Skin epidermis (tissue), 12 donors: ENCODE data around the gene HBZ.
A peak's percentile ranks its signal among the peaks of the same experiment; 100 is the strongest.
"Not testable (repeated sequence)": the region's sequence is repeated elsewhere in the genome, so short reads cannot be mapped to it uniquely, and the experiment has no call there.

Experiments
- H3K27ac ChIP-seq, 21 experiments: fragments of 200-600 bp; sonication (generic) in 11 of 21; one replicate each; pipeline ENCODE4 v1.5.0; 2020; ENCODE audit warnings: mild to moderate bottlenecking in 3 of 21, inconsistent platforms in 2 of 21, moderate library complexity in 2 of 21
- H3K4me3 ChIP-seq, 7 experiments: fragments of 200-600 bp; sonication (generic) in 2 of 7; one replicate each; pipeline ENCODE4 v1.5.0; 2020; ENCODE audit warnings: inconsistent platforms in 2 of 7, mild to moderate bottlenecking in 2 of 7, moderate library complexity in 1 of 7

Gene HBZ

GRCh38 chr16:176006-176405 is 23.6 kb downstream of the HBZ start:
- not testable (repeated sequence) for H3K4me3 ChIP-seq, H3K27ac ChIP-seq

GRCh38 chr16:176477-177382 is 24.3 kb downstream of the HBZ start, which contains the start of gene HBA1:
Gene HBA1 (plus strand): TSS chr16:176680. CDS start chr16:176717, 37 bp downstream.
- not testable (repeated sequence) for H3K27ac ChIP-seq, H3K4me3 ChIP-seq

DNA sequence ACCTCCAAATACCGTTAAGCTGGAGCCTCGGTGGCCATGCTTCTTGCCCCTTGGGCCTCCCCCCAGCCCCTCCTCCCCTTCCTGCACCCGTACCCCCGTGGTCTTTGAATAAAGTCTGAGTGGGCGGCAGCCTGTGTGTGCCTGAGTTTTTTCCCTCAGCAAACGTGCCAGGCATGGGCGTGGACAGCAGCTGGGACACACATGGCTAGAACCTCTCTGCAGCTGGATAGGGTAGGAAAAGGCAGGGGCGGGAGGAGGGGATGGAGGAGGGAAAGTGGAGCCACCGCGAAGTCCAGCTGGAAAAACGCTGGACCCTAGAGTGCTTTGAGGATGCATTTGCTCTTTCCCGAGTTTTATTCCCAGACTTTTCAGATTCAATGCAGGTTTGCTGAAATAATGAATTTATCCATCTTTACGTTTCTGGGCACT is 25.0 kb downstream of the HBZ start:
- no peak overlapping the region for H3K27ac ChIP-seq
- H3K4me3 ChIP-seq, result no peak overlapping the region

- Histone ChIP-seq H3K27ac (no peak overlapping the region), H3K4me3 (no peak overlapping the region)
Observed at GRCh38 chr16:177981-178667, 25.7 kb downstream of the HBZ start.

GRCh38 chr16:178668-179015 is 26.2 kb downstream of the HBZ start:
- no peak overlapping the region for H3K27ac ChIP-seq
- no peak overlapping the region for H3K4me3 ChIP-seq

DNA sequence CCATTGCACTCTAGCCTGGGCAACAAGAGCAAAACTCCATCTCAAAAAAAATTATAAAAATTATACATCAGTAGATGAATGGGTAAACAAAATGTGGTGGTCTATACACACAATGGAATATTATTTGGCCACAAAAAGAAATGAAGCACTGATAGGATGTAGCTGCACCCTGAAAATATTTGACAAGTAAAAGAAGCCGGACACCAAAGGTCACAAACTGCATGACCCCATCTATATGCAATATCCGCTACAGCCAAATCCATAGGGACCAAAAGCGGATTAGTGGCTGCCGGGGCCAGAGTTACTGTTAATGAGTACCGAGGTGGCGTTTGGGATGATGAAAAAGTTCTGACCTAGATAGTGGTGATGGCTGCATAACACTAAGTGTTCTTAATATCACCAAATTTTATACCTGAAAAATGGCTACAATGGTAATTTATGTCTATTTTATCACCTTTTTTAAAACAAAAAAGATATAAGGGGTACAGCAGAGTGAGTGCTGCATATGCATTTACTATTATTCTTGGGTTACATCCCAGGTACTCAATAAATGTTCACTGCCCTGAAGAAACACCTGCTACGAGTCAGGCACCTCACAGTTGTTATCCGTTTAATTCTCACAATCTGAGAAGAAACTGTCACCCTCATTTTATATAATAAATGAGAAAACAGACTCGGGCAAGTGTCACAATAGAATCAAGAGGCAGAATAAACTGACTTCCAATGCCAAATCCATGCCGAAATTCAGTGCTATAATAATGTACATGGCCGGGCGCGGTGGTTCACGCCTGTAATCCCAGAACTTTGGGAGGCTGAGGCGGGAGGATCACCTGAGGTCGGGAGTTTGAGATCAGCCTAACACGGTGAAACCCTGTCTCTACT is 27.0 kb downstream of the HBZ start:
- no peak overlapping the region for H3K4me3 ChIP-seq
- no peak overlapping the region for H3K27ac ChIP-seq

DNA sequence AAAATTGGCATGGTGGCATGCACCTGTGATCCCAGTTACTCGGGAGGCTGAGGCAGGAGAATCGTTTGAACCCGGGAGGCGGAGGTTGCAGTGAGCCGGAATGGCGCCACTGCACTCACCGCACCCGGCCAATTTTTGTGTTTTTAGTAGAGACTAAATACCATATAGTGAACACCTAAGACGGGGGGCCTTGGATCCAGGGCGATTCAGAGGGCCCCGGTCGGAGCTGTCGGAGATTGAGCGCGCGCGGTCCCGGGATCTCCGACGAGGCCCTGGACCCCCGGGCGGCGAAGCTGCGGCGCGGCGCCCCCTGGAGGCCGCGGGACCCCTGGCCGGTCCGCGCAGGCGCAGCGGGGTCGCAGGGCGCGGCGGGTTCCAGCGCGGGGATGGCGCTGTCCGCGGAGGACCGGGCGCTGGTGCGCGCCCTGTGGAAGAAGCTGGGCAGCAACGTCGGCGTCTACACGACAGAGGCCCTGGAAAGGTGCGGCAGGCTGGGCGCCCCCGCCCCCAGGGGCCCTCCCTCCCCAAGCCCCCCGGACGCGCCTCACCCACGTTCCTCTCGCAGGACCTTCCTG is 27.7 kb downstream of the HBZ start, which contains the start of gene HBQ1:
TSS of gene HBQ1 (plus strand) at position 359 of the 575 bp plus-strand sequence. CDS start at position 387, 28 bp downstream.
- Histone ChIP-seq H3K4me3 (peak within 1 kb of the TSS in 5 of 7 experiments; percentile 1 to 16 (median 14)), H3K27ac (no peak within 1 kb of the TSS)

- peak overlapping the region in 5 of 7 experiments; percentile 1 to 16 (median 14) for H3K4me3 ChIP-seq
- H3K27ac ChIP-seq, result no peak overlapping the region
Observed at GRCh38 chr16:180681-181564, 28.5 kb downstream of the HBZ start.

DNA sequence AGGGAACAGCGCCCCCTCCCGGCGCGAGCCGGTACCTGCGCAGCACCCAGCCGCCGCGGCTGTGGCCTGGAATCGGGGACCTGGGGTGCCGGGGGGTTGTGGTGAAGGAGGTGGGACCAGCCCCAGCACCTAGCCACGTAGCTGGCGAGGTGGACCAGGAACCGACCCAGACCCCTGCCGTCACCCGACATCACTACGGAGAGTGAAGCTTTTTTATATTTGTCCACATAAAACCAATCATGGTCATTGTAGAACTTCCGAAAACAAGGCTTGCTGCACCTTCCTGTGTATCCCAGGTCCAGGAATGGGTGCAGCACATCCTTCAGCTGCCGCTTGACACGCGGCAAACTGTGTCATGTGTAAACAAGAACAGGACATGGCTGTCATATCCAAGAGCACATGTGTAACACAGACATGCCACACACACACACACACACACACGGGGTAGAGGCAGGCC is 29.1 kb downstream of the HBZ start:
- peak overlapping the region in 2 of 7 experiments; percentile 13 to 16 for H3K4me3 ChIP-seq
- no peak overlapping the region for H3K27ac ChIP-seq

DNA sequence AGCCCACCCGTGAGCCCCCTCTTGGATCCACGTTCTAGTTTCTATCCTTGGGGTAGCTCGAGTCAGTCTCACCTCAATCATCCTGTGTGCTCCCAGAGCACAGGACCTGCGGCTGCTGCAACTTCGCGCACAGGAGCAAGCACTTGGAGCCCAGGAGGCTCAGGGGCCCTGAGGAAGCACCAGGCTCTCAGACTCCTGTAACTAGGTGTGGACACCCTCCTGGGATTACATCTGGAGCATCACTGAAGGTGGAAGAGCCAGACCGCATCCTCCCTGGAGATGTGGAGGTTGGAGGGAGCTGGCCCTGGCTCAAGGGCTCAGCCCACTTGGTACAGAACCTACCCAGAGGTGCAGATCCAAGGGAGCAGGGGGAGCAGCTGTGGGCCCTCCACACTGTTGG is 30.6 kb downstream of the HBZ start:
- H3K4me3 ChIP-seq, result no peak overlapping the region
- H3K27ac ChIP-seq, result no peak overlapping the region

DNA sequence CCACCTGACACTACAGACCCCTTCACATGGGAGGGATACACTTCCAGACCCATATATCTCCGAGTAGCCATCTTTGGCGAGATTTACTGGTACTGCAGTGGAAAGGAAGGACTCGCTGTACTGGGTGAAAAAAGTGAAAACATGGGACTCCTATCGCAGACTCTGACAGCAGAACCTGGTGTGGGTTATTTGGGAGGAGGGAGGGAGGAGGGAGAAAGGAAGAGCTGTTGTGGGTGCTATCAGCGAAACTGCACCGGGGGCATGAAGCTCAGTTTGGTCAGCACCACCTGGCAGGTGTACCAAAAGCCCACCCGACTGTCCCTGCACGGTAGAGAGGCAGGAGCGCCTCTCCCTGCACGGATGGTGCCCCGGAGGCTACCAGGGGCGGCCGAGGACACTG is 32.8 kb downstream of the HBZ start:
- H3K27ac ChIP-seq, result no peak overlapping the region
- H3K4me3 ChIP-seq, result no peak overlapping the region

- H3K27ac ChIP-seq, result no peak overlapping the region
- H3K4me3 ChIP-seq, result no peak overlapping the region
Observed at GRCh38 chr16:185691-186090, 33.2 kb downstream of the HBZ start.

- Histone ChIP-seq H3K4me3 (no peak overlapping the region), H3K27ac (no peak overlapping the region)
Observed at GRCh38 chr16:187330-187729, 34.9 kb downstream of the HBZ start.

DNA sequence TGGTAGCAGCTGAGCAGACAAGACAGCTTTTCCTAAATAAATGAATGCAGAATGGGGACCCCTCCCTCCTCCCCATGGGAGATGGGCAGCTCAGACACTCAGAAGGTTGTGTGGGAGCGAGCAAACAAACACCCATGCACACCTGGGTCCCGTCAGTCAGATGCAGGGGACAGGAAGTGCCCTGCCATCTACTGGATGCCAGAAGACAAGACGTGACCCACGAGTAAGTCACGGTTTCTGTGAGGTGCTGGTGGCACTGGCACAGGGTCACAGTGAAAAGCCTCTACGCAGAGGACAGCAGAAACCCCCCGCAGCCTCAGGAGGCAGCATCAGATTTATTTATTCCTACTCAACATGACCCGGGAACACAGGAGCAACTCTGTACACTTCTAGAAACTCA is 36.2 kb downstream of the HBZ start:
- no peak overlapping the region for H3K4me3 ChIP-seq
- no peak overlapping the region for H3K27ac ChIP-seq

DNA sequence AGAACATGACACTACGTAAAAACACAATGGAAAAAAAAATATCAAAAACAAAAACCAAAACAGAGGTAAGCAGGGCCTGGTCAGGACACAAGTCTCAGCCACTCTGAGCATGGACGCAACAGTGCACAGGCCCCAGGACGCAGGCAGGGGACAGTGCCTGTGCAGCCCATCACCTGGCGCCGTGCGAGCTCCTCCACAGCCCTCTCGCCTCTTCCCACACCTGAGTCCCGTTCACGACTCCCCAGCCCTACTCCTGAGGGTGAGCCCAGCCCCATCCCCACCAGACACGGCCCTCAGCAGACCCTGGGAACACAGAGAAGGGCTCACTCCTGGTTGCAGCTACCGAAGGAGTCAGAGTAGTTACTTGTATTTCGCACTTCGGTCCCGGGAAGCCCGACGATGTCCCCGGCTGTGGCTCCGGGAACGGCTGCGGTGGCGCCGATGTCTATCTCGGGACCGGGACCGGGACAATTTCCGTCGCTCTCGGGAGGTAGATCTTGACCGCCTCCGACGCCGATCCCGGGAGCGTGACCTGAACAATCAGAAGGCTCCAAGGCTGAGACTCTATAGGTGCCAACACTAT is 37.3 kb downstream of the HBZ start:
- Histone ChIP-seq H3K27ac (no peak overlapping the region), H3K4me3 (no peak overlapping the region)

- Histone ChIP-seq H3K27ac (no peak overlapping the region), H3K4me3 (no peak overlapping the region)
Observed at GRCh38 chr16:191831-192230, 39.4 kb downstream of the HBZ start.

GRCh38 chr16:192686-193085 is 40.2 kb downstream of the HBZ start:
- no peak overlapping the region for H3K4me3 ChIP-seq
- H3K27ac ChIP-seq, result no peak overlapping the region

- no peak overlapping the region for H3K27ac ChIP-seq
- H3K4me3 ChIP-seq, result no peak overlapping the region
Observed at GRCh38 chr16:193441-193840, 41.0 kb downstream of the HBZ start.
